NCI-H446 treated with DMSO at 0.1 percent for 48 hours (cell line): ENCODE results near the gene MRPS7.
"Not testable (repeated sequence)": the region's sequence is repeated elsewhere in the genome, so short reads cannot be mapped to it uniquely, and the experiment has no call there.

Experiments
- DNase-seq: peaks from one replicate; lab custom pipeline; 2025; lab: John Stamatoyannopoulos, UW

MRPS7 gene

GRCh38 chr17:75244133-75244866 lies 17.4 kb upstream of the MRPS7 start:
- DNase-seq: no peak

- DNase-seq: no peak
Observed at GRCh38 chr17:75245011-75245410, 16.7 kb upstream of the MRPS7 start.

GRCh38 chr17:75246404-75246803 lies 15.3 kb upstream of the MRPS7 start:
- DNase-seq: no peak

GRCh38 chr17:75249564-75249963 lies 12.1 kb upstream of the MRPS7 start:
- no peak for DNase-seq

- no peak for DNase-seq
Observed at GRCh38 chr17:75250009-75250471, 11.6 kb upstream of the MRPS7 start.

GRCh38 chr17:75252039-75252816 lies 9.5 kb upstream of the MRPS7 start:
- no peak for DNase-seq

- not testable (repeated sequence) for DNase-seq
Observed at GRCh38 chr17:75255954-75256698, 5.6 kb upstream of the MRPS7 start.

- DNase-seq: not testable (repeated sequence)
Observed at GRCh38 chr17:75257228-75257627, 4.5 kb upstream of the MRPS7 start.

GRCh38 chr17:75260641-75261335 lies 891 bp upstream of the MRPS7 start:
- DNase-seq: no peak

- no peak for DNase-seq
Observed at GRCh38 chr17:75262112-75262606, 480 bp downstream of the MRPS7 start.

GRCh38 chr17:75263055-75263454 lies 1.4 kb downstream of the MRPS7 start:
- DNase-seq: no peak

- no peak for DNase-seq
Observed at GRCh38 chr17:75265614-75266315, 4.1 kb downstream of the MRPS7 start.

- DNase-seq: no peak
Observed at GRCh38 chr17:75266316-75267152, 4.9 kb downstream of the MRPS7 start.

- peak; percentile 16 for DNase-seq
Observed at GRCh38 chr17:75267153-75267410, 5.4 kb downstream of the MRPS7 start.

GRCh38 chr17:75267411-75268232 lies 5.9 kb downstream of the MRPS7 start:
- DNase-seq: no peak

GRCh38 chr17:75269844-75270217 lies 8.2 kb downstream of the MRPS7 start:
- DNase-seq: no peak

- peak; percentile 27 for DNase-seq
Observed at GRCh38 chr17:75270218-75270965, 8.7 kb downstream of the MRPS7 start.

GRCh38 chr17:75270966-75271232 lies 9.2 kb downstream of the MRPS7 start, which contains the start of gene MIF4GD:
MIF4GD (minus strand) TSS chr17:75271231; CDS start chr17:75270195, 1,036 bp downstream.
- no peak for DNase-seq
